HG03060 (cell line): ENCODE measurements around the gene RALGAPA1.
"Not testable (repeated sequence)": the region's sequence is repeated elsewhere in the genome, so short reads cannot be mapped to it uniquely, and the experiment has no call there.

Source experiments
- ATAC-seq: cut with Tn5 transposase; IDR thresholded peaks from one replicate; pipeline ENCODE4 v1.9.1; 2021; ENCODE audit warnings: low read depth, moderate number of reproducible peaks; ENCODE audit not compliant: unreplicated experiment

The RALGAPA1 gene

DNA sequence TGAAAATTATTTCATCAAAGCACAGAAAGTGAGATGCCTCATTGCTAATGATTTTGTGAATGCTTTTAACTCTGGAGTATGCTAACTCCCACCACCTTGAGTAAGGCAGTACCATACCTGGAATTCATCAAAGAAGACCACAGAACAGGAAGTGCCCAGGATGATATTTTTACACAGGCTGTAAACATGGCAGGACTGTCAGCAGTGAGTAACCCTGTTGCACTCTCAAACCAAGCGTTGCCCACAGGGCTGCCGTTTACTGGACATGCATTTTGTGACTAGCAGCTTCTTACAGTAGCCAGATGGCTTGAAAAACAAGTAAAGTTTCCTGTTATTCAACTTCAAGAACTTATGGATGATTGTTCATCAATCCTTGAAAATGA lies 42.4 kb downstream of the RALGAPA1 start:
- ATAC-seq = no peak

DNA sequence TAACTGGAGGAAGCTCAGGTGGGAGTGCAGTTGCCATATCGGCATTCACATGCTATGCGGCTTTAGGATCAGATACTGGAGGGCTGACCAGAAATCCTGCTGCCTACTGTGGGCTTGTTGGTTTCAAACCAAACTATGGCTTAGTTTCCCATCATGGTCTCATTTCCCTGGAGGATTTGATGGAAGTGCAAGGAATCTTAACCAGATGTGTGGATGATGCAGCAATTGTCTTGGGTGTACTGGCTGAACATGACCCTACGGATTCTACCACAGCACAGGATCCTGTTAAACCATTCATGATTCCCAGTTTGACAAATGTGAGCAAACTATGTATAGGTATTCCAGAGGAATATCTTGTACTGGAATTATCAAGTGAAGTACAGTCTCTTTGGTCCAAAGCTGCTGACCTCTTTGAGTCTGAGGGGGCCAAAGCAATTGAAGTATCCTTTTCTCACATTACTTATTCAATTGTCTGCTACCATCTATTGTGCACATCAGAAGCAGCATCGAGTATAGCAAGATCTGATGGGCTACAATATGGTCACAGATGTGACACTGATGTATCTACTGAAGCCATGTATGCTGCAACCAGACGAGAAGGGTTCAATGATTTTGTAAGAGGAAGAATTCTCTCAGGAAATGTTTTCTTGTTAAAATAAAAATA lies 42.9 kb downstream of the RALGAPA1 start:
- no peak for ATAC-seq

- ATAC-seq = no peak
Measured at GRCh38 chr14:35761922-35762321, 47.2 kb downstream of the RALGAPA1 start.

- ATAC-seq = no peak
Measured at GRCh38 chr14:35760143-35760542, 49.0 kb downstream of the RALGAPA1 start.

GRCh38 chr14:35758523-35759129 lies 50.5 kb downstream of the RALGAPA1 start:
- ATAC-seq = no peak

DNA sequence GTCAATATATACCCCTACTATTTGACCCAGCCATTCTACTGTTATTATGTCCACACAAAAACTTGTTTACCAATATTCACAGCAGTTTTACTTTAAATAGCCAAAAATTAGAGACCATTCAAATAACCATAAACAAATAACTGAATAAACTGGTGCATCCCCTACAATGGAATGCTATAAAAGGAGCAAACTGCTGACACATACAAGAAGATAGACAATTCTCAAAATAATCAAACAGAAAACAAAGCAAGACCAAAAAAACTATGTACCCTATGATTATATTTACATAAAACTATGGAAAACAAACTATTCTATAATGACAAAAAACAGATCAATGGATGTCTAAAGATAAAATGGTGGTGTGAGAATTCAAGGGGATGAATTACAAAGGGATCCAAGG lies 54.4 kb downstream of the RALGAPA1 start:
- ATAC-seq = no peak

- no peak for ATAC-seq
Measured at GRCh38 chr14:35752380-35752779, 56.7 kb downstream of the RALGAPA1 start.

DNA sequence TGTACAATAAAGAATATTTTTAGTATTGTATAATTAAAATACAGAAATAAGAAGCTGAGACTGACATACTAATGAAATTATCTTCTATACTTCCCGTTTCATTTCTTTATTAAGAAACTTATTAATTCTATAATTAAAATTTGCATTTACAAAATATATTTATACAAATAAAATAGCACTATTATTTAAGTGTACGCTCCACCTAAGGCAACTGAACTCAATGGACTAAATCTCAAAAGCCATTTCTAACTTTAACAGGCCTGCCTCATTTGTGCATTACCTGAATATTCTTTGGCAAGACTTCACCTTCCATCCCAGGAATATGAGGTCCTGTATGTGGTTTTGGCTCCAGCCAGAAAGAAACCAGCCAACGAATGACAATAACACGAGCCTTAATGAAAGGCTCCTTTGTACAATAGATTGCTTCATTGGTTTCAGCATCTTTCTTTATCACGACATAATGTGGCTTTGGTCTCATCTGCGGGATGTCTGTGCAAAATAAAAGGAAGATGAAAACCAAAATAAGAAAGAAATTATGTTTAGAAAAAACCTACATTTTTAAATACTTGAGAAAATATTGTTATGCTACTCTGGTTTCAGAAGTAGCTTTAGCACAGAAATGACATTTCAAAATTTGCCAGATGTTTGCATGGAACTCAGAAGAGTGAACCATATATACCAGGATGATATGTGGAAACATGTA lies 58.7 kb downstream of the RALGAPA1 start:
- no peak for ATAC-seq

DNA sequence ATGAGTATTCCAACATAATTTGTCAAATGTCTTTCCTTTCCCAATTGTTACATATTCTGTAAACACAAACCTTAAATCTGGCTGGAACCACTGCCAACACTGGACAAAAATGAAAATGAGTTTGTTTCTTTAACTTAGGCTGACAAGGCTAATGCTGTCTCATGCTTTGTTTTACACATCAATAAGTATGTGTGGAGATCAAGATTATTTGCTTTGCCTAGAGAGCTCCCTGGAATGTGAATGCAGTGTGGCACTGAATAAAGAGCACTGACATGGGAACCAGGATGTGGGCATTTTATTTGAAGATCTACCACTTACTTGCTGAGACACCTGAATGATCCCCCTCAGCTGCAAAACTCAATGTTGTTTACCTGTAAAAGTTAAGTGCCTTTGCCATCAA lies 61.7 kb downstream of the RALGAPA1 start:
- no peak for ATAC-seq

- no peak for ATAC-seq
Measured at GRCh38 chr14:35742442-35742841, 66.7 kb downstream of the RALGAPA1 start.

DNA sequence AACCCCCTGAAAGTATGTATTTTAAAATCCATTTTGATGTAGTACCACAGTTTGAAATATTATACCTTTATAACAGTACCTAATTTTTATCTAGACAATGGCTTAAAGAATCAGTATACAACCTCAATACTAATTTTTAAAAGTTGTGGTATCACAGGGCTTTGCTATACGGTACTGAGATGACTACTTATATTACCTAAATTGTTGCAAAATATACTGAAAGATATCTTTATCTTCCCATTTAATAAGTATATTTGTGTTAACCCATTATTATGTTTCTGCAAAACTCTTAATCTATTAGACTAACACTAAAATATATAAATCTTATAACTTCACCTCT lies 67.1 kb downstream of the RALGAPA1 start:
- no peak for ATAC-seq

- ATAC-seq = no peak
Measured at GRCh38 chr14:35741345-35742031, 67.6 kb downstream of the RALGAPA1 start.

GRCh38 chr14:35740215-35740614 lies 68.9 kb downstream of the RALGAPA1 start:
- no peak for ATAC-seq

DNA sequence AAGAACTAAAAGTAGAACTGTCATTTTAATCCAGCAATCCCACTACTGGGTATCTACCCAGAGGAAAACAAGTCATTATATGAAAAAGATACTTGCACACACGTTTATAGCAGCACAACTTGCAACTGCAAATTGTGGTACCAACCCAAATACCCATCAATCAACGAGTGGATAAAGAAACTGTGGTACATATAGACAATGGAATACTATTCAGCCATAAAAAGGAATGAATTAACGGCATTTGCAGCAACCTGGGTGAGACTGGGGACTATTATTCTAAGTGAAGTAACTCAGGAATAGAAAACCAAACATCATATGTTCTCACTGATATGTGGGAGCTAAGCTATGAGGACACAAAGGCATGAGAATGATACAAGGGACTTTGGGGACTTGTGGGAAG lies 73.9 kb downstream of the RALGAPA1 start:
- ATAC-seq = not testable (repeated sequence)

- not testable (repeated sequence) for ATAC-seq
Measured at GRCh38 chr14:35733510-35733909, 75.6 kb downstream of the RALGAPA1 start.

DNA sequence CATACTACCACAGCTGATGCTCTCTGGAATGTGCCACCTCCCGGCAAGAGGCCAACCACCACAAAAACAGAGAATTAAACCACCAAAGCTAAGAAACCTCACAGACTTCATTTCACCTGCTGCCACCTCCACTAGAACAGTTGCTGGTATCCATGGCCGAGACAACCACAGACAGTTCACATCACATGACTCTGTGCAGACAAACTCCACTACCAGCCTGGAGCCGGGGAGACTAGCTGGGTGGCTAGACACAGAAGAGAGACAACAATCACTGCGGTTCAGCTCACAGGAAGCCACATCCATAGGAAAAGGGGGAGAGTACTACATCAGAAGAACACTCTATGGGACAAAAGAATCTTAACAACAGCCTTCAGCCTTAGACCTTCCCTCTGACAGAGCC lies 78.2 kb downstream of the RALGAPA1 start:
- ATAC-seq = no peak

GRCh38 chr14:35727764-35728163 lies 81.3 kb downstream of the RALGAPA1 start:
- ATAC-seq = no peak

- ATAC-seq = no peak
Measured at GRCh38 chr14:35725930-35726329, 83.2 kb downstream of the RALGAPA1 start.

- no peak for ATAC-seq
Measured at GRCh38 chr14:35715079-35715478, 94.0 kb downstream of the RALGAPA1 start.

DNA sequence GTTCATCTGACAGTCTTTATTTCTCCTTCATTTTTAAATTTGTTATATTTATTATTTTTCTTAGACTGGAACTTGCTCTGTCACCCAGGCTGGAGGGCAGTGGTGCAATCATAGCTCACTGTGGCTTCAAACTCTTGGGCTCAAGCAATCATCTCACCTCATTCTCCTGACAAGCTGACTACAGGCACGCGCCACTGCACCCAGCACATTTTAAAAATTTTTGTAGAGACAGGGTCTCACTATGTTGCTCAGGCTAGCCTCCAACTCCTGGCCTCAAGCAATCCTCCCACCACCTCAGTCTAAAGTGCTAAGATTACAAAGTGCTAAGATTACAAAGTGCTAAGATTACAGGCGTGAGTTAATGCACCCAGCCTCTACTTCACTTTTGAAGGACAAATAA lies 96.6 kb downstream of the RALGAPA1 start:
- no peak for ATAC-seq

DNA sequence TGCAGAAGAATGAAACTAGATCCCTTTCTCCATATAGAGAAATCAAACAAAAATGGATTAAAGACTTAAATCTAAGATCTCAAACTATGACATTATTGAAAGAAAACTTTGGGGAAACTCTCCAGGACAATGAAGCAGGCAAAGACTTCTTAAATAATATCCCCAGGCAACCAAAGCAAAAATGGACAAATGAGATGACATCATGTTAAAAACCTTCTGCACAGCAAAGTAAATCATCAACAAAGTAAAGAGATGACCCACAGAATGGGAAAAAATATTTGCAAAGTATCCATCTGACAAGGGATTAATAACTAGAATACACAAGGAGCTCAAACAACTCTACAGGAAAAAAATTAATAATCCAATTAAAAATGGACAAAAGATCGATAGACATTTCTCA lies 101.0 kb downstream of the RALGAPA1 start:
- no peak for ATAC-seq
